Raji (cell line): ENCODE measurements around the gene CLCN6.

Experiments
- POLR2A ChIP-seq: IDR thresholded peaks from 2 replicates; pipeline ENCODE4 v1.6.1; 2011; ENCODE audit warnings: low read depth, low read length, control low read depth; ENCODE audit not compliant: insufficient read depth

The CLCN6 gene

GRCh38 chr1:11882814-11883538 lies 77.0 kb downstream of the CLCN6 start:
- TF ChIP-seq POLR2A = no peak

- no peak for TF ChIP-seq POLR2A
These were observed 79.9 kb downstream of the CLCN6 start for GRCh38 chr1:11885916-11886315.

- no peak for TF ChIP-seq POLR2A
These were observed 81.1 kb downstream of the CLCN6 start for GRCh38 chr1:11886986-11887665.

- TF ChIP-seq POLR2A = no peak
These were observed 81.6 kb downstream of the CLCN6 start for GRCh38 chr1:11887666-11888007.

- no peak for TF ChIP-seq POLR2A
These were observed 82.3 kb downstream of the CLCN6 start for GRCh38 chr1:11888206-11888876.

GRCh38 chr1:11888877-11889208 lies 82.9 kb downstream of the CLCN6 start:
- no peak for TF ChIP-seq POLR2A

- no peak for TF ChIP-seq POLR2A
These were observed 85.6 kb downstream of the CLCN6 start for GRCh38 chr1:11891433-11892186.
